Activated B cell treated with CpG ODN at 0.5 μM for 24 hours (primary cell): Measurements from ENCODE around the gene WDR5. TPM values are rescaled to one million over a fixed set of nuclear protein-coding genes. Genes with fewer than 3 reads are reported as not detected.

Experiments
- ATAC-seq: fragments of 200-7000 bp; cut with Tn5 transposase; one replicate; pipeline ENCODE4 v1.10.0; 2021; ENCODE audit warnings: low read depth, mild to moderate bottlenecking, moderate library complexity
- CTCF ChIA-PET: fragments of 350-600 bp; sonication (Branson Sonifier 250); formaldehyde crosslinking; loops from one replicate; lab custom pipeline; 2021; ENCODE audit warnings: antibody characterized with exemption; lab: Charles Lee
- POLR2A ChIA-PET: fragments of 350-600 bp; sonication (Branson Sonifier 250); formaldehyde crosslinking; loops from one replicate; lab custom pipeline; 2021; ENCODE audit warnings: antibody characterized with exemption; lab: Charles Lee
- DNase-seq: peaks from one replicate; pipeline ENCODE4 v3.0.0; 2022
- H3K27ac Mint-ChIP-seq: one replicate; pipeline ENCODE4 v1.8.0; 2020; ENCODE audit warnings: mixed read lengths
- H3K27me3 Mint-ChIP-seq: one replicate; pipeline ENCODE4 v1.8.0; 2021; ENCODE audit warnings: mixed read lengths
- H3K36me3 Mint-ChIP-seq: one replicate; pipeline ENCODE4 v1.8.0; 2021; ENCODE audit warnings: low read depth, mixed read lengths
- H3K4me1 Mint-ChIP-seq: one replicate; pipeline ENCODE4 v1.8.0; 2021; ENCODE audit warnings: mixed read lengths
- H3K4me3 Mint-ChIP-seq: one replicate; pipeline ENCODE4 v1.8.0; 2020; ENCODE audit warnings: mild to moderate bottlenecking, mixed read lengths
- H3K9me3 Mint-ChIP-seq: one replicate; pipeline ENCODE4 v1.8.0; 2020; ENCODE audit warnings: mixed read lengths
- CTCF ChIP-seq: fragments of 200-600 bp; IDR thresholded peaks from one replicate; pipeline ENCODE4 v1.8.0; 2022; ENCODE audit warnings: antibody characterized with exemption, mild to moderate bottlenecking
- intact Hi-C: fragments of 100-400 bp; cut with micrococcal nuclease; formaldehyde crosslinking; loops from one replicate; pipeline ENCODE4 v1.15.1; 2024
- total RNA-seq: library from RNA; stranded (reverse); gene quantifications from 2 replicates; pipeline ENCODE4 v1.2.3, GENCODE V29; 2022

The WDR5 gene
- total RNA-seq, 1 donor from 2014 or later, result 22.4 TPM

GRCh38 chr9:134175808-134176598 lies 40.1 kb downstream of the WDR5 start:
- Mint-ChIP-seq H3K4me3 (no peak overlapping the region), H3K36me3 (no peaks in the 10 kb centered on the region), H3K4me1 (peaks cover 17% of the 10 kb centered on the region), H3K27ac (no peak overlapping the region), H3K27me3 (peaks cover 29% of the 10 kb centered on the region), H3K9me3 (no peaks in the 10 kb centered on the region)
- DNase-seq (no peak), ATAC-seq (no peak)
- TF ChIP-seq CTCF, result no peak
- CTCF ChIA-PET, result interaction anchor here (0.6 to 2.7 kb wide), 2 partner anchors 267 to 514 kb away, joined by 3 to 18 read pairs; no protein-coding TSS in a partner anchor
- POLR2A ChIA-PET, result interaction anchor here (0.5 to 2.1 kb wide), 2 partner anchors 12 to 1885 kb away, joined by 3 to 6 read pairs; partner anchors contain the start of gene RNU6ATAC
- intact Hi-C loops, result no loop called here

GRCh38 chr9:134176599-134176968 lies 40.7 kb downstream of the WDR5 start:
- intact Hi-C loops, result no loop called here
- Mint-ChIP-seq H3K27ac (no peak overlapping the region), H3K36me3 (no peaks in the 10 kb centered on the region), H3K9me3 (no peaks in the 10 kb centered on the region), H3K4me1 (peaks cover 17% of the 10 kb centered on the region), H3K27me3 (peaks cover 30% of the 10 kb centered on the region), H3K4me3 (no peak overlapping the region)
- POLR2A ChIA-PET, result interaction anchor here (0.5 kb wide), 1 partner anchor 1885 kb away, joined by 3 read pairs; no protein-coding TSS in a partner anchor
- CTCF ChIA-PET, result no interaction called here
- DNase-seq, result no peak
- TF ChIP-seq CTCF, result no peak
- ATAC-seq, result no peak

GRCh38 chr9:134177186-134177585 lies 41.3 kb downstream of the WDR5 start:
- Mint-ChIP-seq H3K4me3 (no peak overlapping the region), H3K9me3 (no peaks in the 10 kb centered on the region), H3K27me3 (peaks cover 30% of the 10 kb centered on the region), H3K36me3 (no peaks in the 10 kb centered on the region), H3K4me1 (peaks cover 19% of the 10 kb centered on the region), H3K27ac (no peak overlapping the region)
- POLR2A ChIA-PET, result no interaction called here
- ATAC-seq (no peak), DNase-seq (no peak)
- intact Hi-C loops, result no loop called here
- CTCF ChIA-PET, result no interaction called here
- TF ChIP-seq CTCF, result no peak

GRCh38 chr9:134177624-134178393 lies 41.9 kb downstream of the WDR5 start:
- POLR2A ChIA-PET, result no interaction called here
- no peak overlapping the region for H3K27ac Mint-ChIP-seq
- no peaks in the 10 kb centered on the region for H3K9me3 Mint-ChIP-seq
- ATAC-seq, result no peak
- no peaks in the 10 kb centered on the region for H3K36me3 Mint-ChIP-seq
- CTCF ChIA-PET, result no interaction called here
- TF ChIP-seq CTCF, result no peak
- H3K4me1 Mint-ChIP-seq, result peaks cover 18% of the 10 kb centered on the region
- intact Hi-C loops, result no loop called here
- no peak overlapping the region for H3K4me3 Mint-ChIP-seq
- no peak for DNase-seq
- peaks cover 30% of the 10 kb centered on the region for H3K27me3 Mint-ChIP-seq

GRCh38 chr9:134178394-134178767 lies 42.5 kb downstream of the WDR5 start:
- DNase-seq (no peak), ATAC-seq (no peak)
- CTCF ChIA-PET, result no interaction called here
- Mint-ChIP-seq H3K27ac (no peak overlapping the region), H3K4me1 (peaks cover 16% of the 10 kb centered on the region), H3K27me3 (peaks cover 30% of the 10 kb centered on the region), H3K9me3 (no peaks in the 10 kb centered on the region), H3K4me3 (no peak overlapping the region), H3K36me3 (no peaks in the 10 kb centered on the region)
- intact Hi-C loops, result no loop called here
- no peak for TF ChIP-seq CTCF
- POLR2A ChIA-PET, result no interaction called here
